SJSA1 (cell line): ENCODE data around the gene RIC1. TPM values are rescaled to one million over a fixed set of nuclear protein-coding genes. Genes with fewer than 3 reads are reported as not detected.
"Not testable (repeated sequence)": the region's sequence is repeated elsewhere in the genome, so short reads cannot be mapped to it uniquely, and the experiment has no call there.

Experiments used
- DNase-seq, 2 experiments: peaks; one replicate each; pipeline ENCODE4 v3.0.0-alpha.2; 2015 to 2020; ENCODE audit warnings: low spot score in 2 of 2, low read depth in 1 of 2
- H3K27ac ChIP-seq: fragments of 250-450 bp; sonication (Bioruptor Pico); 2 replicates; pipeline ENCODE4 v1.5.1; 2020; ENCODE audit warnings: mild to moderate bottlenecking, moderate library complexity
- H3K27me3 ChIP-seq: fragments of 250-450 bp; sonication (Bioruptor Pico); replicated peaks from 2 replicates; pipeline ENCODE4 v1.5.1; 2020; ENCODE audit warnings: mild to moderate bottlenecking, moderate library complexity
- H3K36me3 ChIP-seq: fragments of 250-450 bp; sonication (Bioruptor Pico); 2 replicates; pipeline ENCODE4 v1.5.1; 2020; ENCODE audit warnings: mild to moderate bottlenecking
- H3K4me1 ChIP-seq: fragments of 250-450 bp; sonication (Bioruptor Pico); replicated peaks from 2 replicates; pipeline ENCODE4 v1.6.1; 2021; ENCODE audit warnings: mild to moderate bottlenecking
- H3K4me3 ChIP-seq: fragments of 250-450 bp; sonication (Bioruptor Pico); 2 replicates; pipeline ENCODE4 v1.5.1; 2020; ENCODE audit warnings: mild to moderate bottlenecking
- H3K9me3 ChIP-seq: fragments of 250-450 bp; sonication (Bioruptor Pico); replicated peaks from 2 replicates; pipeline ENCODE4 v1.5.1; 2020; ENCODE audit warnings: mild to moderate bottlenecking
- total RNA-seq: library from RNA; depleted of rRNA; stranded (reverse); fragments of >200 nt; shearing (Covaris generic); gene quantifications from 2 replicates; pipeline ENCODE4 v1.2.3, GENCODE V29; 2014

Gene RIC1
- total RNA-seq, 1 experiment from 2014 or later: 35.0 TPM

DNA sequence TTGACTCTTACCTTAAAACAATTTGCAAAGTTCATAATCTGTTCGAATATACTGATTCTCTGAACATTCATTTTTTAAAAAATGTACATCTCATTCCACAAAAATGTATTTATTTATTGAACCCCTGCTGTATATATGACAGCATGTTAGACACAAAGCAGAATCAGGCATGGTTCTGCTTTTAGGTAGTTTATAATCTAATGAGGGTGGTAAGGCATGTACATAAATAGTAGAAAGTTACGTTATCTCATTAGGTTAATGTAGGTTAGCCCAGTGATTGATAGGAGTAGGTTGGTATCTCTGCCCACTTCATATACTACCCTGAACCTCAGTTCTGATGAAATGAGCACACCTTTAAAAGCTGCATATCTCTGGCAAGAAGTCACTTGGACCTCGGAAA is 114.2 kb downstream of the RIC1 start:
- Histone ChIP-seq H3K27me3 (no peaks in the 10 kb centered on the region), H3K4me1 (no peaks in the 10 kb centered on the region), H3K4me3 (no peak overlapping the region), H3K27ac (no peak overlapping the region), H3K9me3 (no peaks in the 10 kb centered on the region), H3K36me3 (peaks cover 17% of the 10 kb centered on the region)
- DNase-seq: no peak

DNA sequence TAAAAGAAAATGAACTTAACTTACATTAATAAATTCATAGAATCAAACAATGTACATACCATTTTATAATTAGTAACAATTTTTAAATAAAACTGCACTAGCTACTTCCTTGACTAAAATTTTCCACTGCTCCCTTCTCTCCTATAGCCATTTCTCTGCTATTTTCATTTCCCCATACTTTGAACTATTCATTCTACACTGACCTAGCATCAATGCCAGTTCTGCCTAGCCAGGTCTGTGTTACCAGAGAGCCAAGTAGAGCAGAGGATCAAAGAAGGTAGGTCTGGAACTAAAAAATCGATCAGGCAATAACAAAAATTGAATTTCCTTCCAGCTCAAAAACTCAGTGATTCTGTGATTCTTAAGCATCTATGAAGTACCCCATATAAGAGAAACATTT is 119.5 kb downstream of the RIC1 start:
- Histone ChIP-seq H3K27ac (no peak overlapping the region), H3K9me3 (no peaks in the 10 kb centered on the region), H3K4me1 (no peaks in the 10 kb centered on the region), H3K36me3 (peaks cover 13% of the 10 kb centered on the region), H3K27me3 (no peaks in the 10 kb centered on the region), H3K4me3 (no peak overlapping the region)
- DNase-seq: no peak

DNA sequence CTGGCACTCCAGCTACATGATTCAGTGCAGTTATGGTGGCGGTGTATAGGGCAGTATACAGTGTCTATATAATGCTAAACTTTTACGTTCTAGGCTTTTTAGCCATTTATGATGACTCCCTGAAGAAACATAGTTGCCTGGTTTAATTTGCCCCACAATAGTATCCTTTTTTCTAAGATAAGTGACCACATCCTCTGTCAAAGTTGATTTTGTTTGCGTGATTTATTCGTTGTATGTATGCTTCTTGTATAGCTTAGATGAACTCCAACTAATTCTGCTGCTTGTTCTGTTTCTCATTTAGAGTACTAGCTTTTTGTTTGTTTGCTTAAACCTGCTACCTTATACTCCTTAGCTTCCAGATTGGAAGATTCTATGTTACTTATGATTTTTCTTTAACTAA is 120.4 kb downstream of the RIC1 start:
- no peak overlapping the region for H3K4me3 ChIP-seq
- no peak for DNase-seq
- H3K4me1 ChIP-seq: no peaks in the 10 kb centered on the region
- H3K36me3 ChIP-seq: peaks cover 13% of the 10 kb centered on the region
- no peaks in the 10 kb centered on the region for H3K9me3 ChIP-seq
- H3K27me3 ChIP-seq: no peaks in the 10 kb centered on the region
- H3K27ac ChIP-seq: no peak overlapping the region

DNA sequence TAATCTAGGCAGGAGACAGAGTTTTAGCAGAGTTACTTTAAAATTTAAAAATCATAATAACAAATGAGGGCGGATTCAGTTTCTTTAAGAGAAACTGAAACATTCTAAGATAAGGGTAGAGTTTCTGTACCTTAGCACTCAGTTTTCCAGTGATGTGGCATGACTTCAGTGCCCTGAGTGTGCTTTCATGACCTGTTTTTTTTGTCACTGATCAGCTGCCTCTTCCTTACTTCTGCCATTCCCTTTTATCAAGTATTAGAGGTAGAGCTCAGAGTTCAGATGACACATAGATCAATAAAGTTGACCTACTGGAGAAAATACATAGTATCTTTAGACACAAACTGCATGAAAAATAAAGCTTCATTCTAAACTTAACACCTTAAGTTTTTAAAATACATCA is 121.7 kb downstream of the RIC1 start:
- Histone ChIP-seq H3K4me1 (no peaks in the 10 kb centered on the region), H3K9me3 (no peaks in the 10 kb centered on the region), H3K27ac (no peak overlapping the region), H3K4me3 (no peak overlapping the region), H3K36me3 (peaks cover 13% of the 10 kb centered on the region), H3K27me3 (no peaks in the 10 kb centered on the region)
- no peak for DNase-seq

DNA sequence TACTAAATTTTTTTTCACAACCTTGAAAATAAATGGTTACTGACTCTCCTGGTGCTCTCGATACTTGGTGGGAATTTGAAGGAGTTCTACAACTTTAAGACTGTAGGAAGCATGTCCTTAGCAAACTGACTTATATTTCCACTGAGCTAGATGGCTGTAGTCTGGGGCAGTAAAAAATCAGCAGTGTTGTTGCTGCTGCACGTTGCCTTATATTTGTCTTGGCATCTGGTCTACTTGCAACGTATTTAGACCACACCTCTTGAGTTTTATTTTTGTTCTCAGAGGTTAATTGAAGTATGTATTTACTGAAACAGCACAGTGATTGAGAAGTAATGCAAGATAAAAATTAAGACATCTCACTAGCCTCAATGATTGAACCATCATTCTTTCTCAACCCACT is 127.7 kb downstream of the RIC1 start:
- DNase-seq: no peak
- no peaks in the 10 kb centered on the region for H3K27me3 ChIP-seq

DNA sequence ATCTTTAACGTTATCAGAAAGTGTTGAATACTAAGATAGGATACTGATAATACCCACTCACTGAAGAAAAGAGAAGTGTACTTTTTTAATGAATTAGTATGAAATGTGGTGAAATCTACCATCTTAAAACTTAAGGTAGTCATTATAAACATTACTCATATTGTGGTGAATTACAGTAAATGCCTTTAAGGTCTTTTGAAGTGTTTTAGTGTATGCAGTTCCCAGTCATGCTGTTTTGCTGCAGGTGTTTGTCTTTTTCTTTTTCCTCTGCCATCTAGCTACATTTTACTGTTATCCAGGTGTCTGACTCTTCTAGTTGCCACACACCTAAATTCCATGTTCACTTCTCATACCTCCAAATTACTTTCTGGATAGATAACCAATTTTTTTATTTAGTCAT is 131.4 kb downstream of the RIC1 start:
- DNase-seq: no peak
- no peak overlapping the region for H3K4me3 ChIP-seq
- no peaks in the 10 kb centered on the region for H3K4me1 ChIP-seq
- H3K9me3 ChIP-seq: no peaks in the 10 kb centered on the region
- H3K27ac ChIP-seq: no peak overlapping the region
- H3K36me3 ChIP-seq: peaks cover 35% of the 10 kb centered on the region
- no peaks in the 10 kb centered on the region for H3K27me3 ChIP-seq

More for the DNA sequence above, 127.7 kb downstream of the RIC1 start:
- Histone ChIP-seq H3K4me1 (no peaks in the 10 kb centered on the region), H3K4me3 (no peak overlapping the region), H3K36me3 (peaks cover 18% of the 10 kb centered on the region), H3K27ac (no peak overlapping the region), H3K9me3 (no peaks in the 10 kb centered on the region)

DNA sequence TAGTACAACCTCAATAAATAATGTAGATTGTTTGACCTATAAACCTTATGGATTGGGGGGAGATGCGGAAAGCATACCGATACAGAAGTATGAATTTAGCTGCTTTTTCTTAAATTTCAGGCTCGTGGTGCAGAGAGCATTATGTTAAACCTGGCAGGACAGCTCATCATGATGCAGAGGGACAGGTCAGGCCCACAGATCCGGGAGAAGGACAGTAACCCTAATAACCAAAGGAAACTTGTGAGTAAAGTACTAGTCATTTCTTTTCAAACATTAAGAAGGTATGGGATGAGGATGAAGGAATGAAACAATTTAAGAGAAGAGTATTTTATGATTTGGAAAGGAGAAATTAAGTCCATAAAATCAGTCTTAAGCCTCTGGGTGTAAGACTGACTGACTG is 133.5 kb downstream of the RIC1 start:
- Histone ChIP-seq H3K27me3 (no peaks in the 10 kb centered on the region), H3K4me3 (no peak overlapping the region), H3K27ac (no peak overlapping the region), H3K9me3 (no peaks in the 10 kb centered on the region), H3K36me3 (peaks cover 41% of the 10 kb centered on the region), H3K4me1 (no peaks in the 10 kb centered on the region)
- no peak for DNase-seq

DNA sequence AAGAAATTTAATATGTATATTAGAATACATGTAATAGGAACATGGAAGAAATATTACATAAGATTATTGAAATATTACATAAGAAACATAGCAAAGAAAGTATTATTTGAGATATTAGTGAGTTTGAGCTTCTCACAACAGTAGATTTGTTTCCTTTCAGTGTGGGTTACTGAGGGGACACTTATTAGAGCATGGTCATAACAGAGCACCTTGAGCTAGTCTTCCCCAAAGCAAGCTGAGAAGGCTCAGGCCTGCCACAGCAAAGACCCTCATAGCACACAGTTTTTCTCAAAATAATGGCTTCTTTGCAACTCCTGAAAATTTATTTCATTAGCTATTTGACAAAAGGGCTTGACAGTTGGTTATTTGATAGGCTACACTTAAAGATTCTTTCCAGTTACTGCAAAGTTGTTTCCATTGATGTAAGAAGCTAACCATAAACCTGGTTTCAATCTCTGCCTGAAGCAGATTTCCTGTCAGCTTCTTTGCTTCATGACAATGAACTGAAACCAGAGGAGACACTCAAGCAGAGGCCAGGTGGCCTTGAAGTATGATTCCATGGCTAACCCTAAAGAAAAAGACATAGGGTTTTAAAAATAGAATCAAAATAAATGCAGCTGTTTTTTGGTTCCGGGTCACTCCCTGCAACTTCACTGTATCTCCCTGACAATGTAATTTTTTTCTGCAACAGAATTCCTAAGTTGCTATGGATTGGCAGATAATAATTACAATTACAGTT is 135.4 kb downstream of the RIC1 start:
- H3K36me3 ChIP-seq: peaks cover 44% of the 10 kb centered on the region
- no peaks in the 10 kb centered on the region for H3K27me3 ChIP-seq
- no peak overlapping the region for H3K27ac ChIP-seq
- H3K9me3 ChIP-seq: no peaks in the 10 kb centered on the region
- DNase-seq: no peak
- H3K4me1 ChIP-seq: no peaks in the 10 kb centered on the region
- no peak overlapping the region for H3K4me3 ChIP-seq

DNA sequence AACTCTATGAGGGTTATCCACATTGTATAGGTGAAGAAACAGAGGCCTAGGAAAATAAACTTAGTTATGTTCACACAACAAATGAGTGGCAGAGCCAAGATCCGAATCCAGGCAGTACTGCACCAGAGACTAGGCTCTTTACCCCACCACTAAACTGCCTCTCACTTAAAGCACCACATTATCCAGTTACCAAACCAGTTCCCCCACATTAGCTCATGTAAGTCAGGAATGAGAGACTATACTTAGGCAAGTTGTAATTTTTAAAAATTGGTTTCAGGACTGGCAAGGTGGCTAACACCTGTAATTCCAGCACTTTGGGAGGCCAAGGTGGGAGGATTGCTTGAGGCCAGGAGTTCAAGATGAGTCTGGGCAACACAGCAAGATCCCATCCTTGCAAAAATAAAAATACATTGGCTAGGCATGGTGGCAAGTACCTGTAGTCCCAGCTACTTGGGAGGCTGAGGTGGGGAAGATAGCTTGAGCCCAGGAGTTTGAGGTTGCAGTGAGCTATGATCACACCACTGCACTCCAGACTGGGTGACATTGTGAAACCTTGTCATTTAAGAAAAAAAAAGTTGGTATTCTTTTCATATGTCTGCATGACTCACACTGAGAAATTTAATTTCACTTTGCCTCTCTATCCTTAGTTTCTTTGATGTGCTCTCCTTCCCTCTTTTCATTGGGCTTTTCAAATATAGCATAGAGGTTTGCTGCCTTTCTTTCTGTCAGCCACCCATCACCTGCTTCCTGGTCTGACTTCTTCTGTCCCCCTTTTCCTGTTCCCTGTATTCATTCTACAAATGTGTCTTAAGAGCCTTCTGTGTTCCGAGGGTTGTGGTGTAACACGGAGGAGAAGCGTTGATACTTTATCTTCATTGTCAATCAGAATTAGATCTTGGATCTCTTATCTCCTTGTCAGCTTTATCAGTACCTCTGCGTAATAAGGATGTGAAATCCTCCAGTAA is 139.3 kb downstream of the RIC1 start:
- no peak overlapping the region for H3K4me3 ChIP-seq
- H3K27ac ChIP-seq: no peak overlapping the region
- DNase-seq: no peak
- H3K9me3 ChIP-seq: no peaks in the 10 kb centered on the region
- H3K36me3 ChIP-seq: peaks cover 45% of the 10 kb centered on the region
- no peaks in the 10 kb centered on the region for H3K4me1 ChIP-seq
- H3K27me3 ChIP-seq: no peaks in the 10 kb centered on the region

DNA sequence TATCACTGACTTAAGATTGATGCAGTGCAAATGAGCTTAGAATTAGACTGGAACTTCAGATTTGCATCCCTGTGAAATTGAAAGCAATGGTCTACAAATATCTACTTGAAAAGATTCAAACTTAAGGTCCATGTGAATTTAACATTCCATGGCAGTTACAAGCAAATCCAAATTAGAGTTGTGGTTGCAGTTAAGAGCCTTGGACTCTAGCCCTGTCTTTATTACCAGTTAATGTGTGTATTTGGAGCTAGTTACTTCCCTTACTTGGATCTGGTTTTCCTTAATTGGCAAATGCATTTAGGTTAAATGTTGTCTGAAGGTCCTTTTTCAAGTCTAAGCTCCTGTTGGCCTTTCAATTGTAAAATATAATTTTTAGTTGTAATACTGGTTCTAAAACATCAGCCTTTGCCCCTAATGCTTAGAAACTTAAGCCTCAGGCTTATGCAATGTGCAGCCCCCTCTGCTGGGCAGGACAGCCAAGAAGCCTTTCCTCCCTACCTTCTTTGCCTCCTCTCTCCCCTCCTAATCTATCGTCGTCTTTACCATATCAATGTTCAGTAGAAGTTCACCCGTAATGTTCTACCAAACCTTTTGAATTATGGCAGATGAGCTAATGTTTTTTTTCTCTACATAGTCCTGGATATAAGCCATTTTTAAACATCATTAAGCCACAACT is 144.6 kb downstream of the RIC1 start:
- H3K4me3 ChIP-seq: no peak overlapping the region
- H3K9me3 ChIP-seq: no peaks in the 10 kb centered on the region
- peaks cover 56% of the 10 kb centered on the region for H3K36me3 ChIP-seq
- no peaks in the 10 kb centered on the region for H3K27me3 ChIP-seq
- DNase-seq: no peak
- no peak overlapping the region for H3K27ac ChIP-seq
- H3K4me1 ChIP-seq: no peaks in the 10 kb centered on the region

DNA sequence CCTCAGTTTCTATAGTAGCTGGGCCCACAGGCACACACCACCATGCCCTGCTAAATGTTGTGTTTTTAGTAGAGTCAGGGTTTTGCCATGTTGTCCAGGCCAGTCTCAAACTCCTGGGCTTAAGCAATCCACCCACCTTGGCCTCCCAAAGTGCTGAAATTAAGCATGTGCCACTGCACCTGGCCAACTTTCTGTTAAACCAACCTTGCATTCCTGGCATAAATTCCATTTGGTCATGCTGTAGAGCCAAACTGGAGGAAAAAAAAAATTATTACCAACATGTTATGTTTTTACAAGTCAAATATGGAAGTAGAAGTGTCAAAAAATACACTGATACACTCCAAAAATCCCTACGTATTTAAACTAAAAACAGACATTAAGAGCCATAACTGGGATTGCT is 149.9 kb downstream of the RIC1 start:
- no peaks in the 10 kb centered on the region for H3K27me3 ChIP-seq
- no peak overlapping the region for H3K27ac ChIP-seq
- DNase-seq: no peak

DNA sequence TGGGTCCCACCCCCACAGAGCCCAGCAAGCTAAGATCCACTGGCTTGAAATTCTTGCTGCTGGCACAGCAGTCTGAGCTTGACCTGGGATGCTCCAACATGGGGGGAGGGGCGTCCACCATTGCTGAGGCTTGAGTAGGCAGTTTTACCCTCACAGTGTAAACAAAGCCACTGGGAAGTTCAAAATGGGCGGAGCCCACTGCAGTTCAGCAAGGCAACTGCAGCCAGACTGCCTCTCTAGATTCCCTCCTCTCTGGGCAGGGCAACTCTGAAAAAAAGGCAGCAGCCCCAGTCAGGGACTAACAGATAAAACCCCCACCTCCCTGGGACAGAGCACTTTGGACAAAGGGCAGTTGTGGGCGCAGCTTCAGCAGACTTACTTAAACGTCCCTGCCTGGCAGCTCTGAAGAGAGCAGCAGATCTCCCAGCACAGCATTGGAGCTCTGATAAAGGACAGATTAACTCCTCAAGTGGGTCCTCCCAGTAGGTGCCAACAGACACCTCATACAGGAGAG is 150.9 kb downstream of the RIC1 start:
- not testable (repeated sequence) for H3K27ac ChIP-seq, H3K9me3 ChIP-seq, H3K4me1 ChIP-seq, H3K4me3 ChIP-seq, DNase-seq, H3K27me3 ChIP-seq
- H3K36me3 ChIP-seq: peaks cover 39% of the 10 kb centered on the region

More for the DNA sequence above, 149.9 kb downstream of the RIC1 start:
- Histone ChIP-seq H3K4me3 (no peak overlapping the region), H3K4me1 (peaks cover under 1% of the 10 kb centered on the region; the same call in 1 of the 2 replicates), H3K36me3 (peaks cover 47% of the 10 kb centered on the region), H3K9me3 (no peaks in the 10 kb centered on the region)

DNA sequence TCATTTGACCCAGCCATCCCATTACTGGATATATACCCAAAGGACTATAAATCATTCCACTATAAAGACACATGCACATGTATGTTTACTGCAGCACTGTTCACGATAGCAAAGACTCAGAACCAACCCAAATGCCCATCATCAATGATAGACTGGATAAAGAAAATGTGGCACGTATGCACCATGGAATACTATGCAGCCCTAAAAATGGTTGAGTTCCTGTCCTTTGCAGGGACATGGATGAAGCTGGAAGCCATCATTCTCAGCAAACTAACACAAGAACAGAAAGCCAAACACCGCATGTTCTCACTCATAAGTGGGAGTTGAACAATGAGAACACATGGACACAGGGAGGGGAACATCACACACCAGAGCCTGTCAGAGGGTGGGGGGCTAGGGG is 154.5 kb downstream of the RIC1 start:
- peaks cover 18% of the 10 kb centered on the region for H3K36me3 ChIP-seq
- H3K27me3 ChIP-seq, H3K4me3 ChIP-seq, H3K4me1 ChIP-seq, H3K9me3 ChIP-seq, H3K27ac ChIP-seq, DNase-seq: not testable (repeated sequence)
